HG03095 (cell line): Measurements from ENCODE around the gene AFDN.

ENCODE experiments used
- ATAC-seq: cut with Tn5 transposase; IDR thresholded peaks from one replicate; pipeline ENCODE4 v1.9.1; 2021; ENCODE audit warnings: moderate library complexity; ENCODE audit not compliant: unreplicated experiment

The AFDN gene

GRCh38 chr6:167912494-167912893 lies 85.8 kb downstream of the AFDN start:
- ATAC-seq, result no peak

GRCh38 chr6:167913699-167914098 lies 87.0 kb downstream of the AFDN start:
- no peak for ATAC-seq

GRCh38 chr6:167915139-167915538 lies 88.4 kb downstream of the AFDN start:
- no peak for ATAC-seq

- ATAC-seq, result no peak
Observed at GRCh38 chr6:167917551-167918154, 90.9 kb downstream of the AFDN start.

- no peak for ATAC-seq
Observed at GRCh38 chr6:167918548-167919278, 92.0 kb downstream of the AFDN start.

GRCh38 chr6:167919349-167919748 lies 92.6 kb downstream of the AFDN start:
- ATAC-seq, result no peak

- ATAC-seq, result no peak
Observed at GRCh38 chr6:167920165-167920564, 93.5 kb downstream of the AFDN start.

- no peak for ATAC-seq
Observed at GRCh38 chr6:167921831-167922230, 95.1 kb downstream of the AFDN start.

- no peak for ATAC-seq
Observed at GRCh38 chr6:167925026-167925425, 98.3 kb downstream of the AFDN start.

GRCh38 chr6:167927246-167927645 lies 100.5 kb downstream of the AFDN start:
- ATAC-seq, result no peak

- no peak for ATAC-seq
Observed at GRCh38 chr6:167928111-167928510, 101.4 kb downstream of the AFDN start.

GRCh38 chr6:167930295-167930694 lies 103.6 kb downstream of the AFDN start:
- no peak for ATAC-seq

- no peak for ATAC-seq
Observed at GRCh38 chr6:167932468-167933276, 106.0 kb downstream of the AFDN start.

GRCh38 chr6:167933290-167933689 lies 106.6 kb downstream of the AFDN start:
- no peak for ATAC-seq

GRCh38 chr6:167933847-167934246 lies 107.1 kb downstream of the AFDN start:
- ATAC-seq, result no peak

- ATAC-seq, result no peak
Observed at GRCh38 chr6:167934426-167934864, 107.7 kb downstream of the AFDN start.

GRCh38 chr6:167936051-167936450 lies 109.3 kb downstream of the AFDN start:
- ATAC-seq, result no peak

GRCh38 chr6:167937301-167937700 lies 110.6 kb downstream of the AFDN start:
- ATAC-seq, result no peak

- ATAC-seq, result no peak
Observed at GRCh38 chr6:167937948-167938911, 111.5 kb downstream of the AFDN start.

GRCh38 chr6:167941822-167942221 lies 115.1 kb downstream of the AFDN start:
- no peak for ATAC-seq

GRCh38 chr6:167944130-167944529 lies 117.4 kb downstream of the AFDN start:
- ATAC-seq, result no peak
